Measurements from ENCODE around the gene PAPSS1.

GRCh38 chr4:107654694-107655093 lies 65.3 kb downstream of the PAPSS1 start:
- TF ChIP-seq CBFB (IDR thresholded peaks at IDR 0.05; ENCODE audit: low read depth): no peak
- TF ChIP-seq CHD2 (IDR thresholded peaks at IDR 0.05; ENCODE audit: borderline replicate concordance, low read depth, low read length): no peak
- no peak for TF ChIP-seq ESRRA (IDR thresholded peaks at IDR 0.05; ENCODE audit: low read length)
- TF ChIP-seq, protein P1, sequence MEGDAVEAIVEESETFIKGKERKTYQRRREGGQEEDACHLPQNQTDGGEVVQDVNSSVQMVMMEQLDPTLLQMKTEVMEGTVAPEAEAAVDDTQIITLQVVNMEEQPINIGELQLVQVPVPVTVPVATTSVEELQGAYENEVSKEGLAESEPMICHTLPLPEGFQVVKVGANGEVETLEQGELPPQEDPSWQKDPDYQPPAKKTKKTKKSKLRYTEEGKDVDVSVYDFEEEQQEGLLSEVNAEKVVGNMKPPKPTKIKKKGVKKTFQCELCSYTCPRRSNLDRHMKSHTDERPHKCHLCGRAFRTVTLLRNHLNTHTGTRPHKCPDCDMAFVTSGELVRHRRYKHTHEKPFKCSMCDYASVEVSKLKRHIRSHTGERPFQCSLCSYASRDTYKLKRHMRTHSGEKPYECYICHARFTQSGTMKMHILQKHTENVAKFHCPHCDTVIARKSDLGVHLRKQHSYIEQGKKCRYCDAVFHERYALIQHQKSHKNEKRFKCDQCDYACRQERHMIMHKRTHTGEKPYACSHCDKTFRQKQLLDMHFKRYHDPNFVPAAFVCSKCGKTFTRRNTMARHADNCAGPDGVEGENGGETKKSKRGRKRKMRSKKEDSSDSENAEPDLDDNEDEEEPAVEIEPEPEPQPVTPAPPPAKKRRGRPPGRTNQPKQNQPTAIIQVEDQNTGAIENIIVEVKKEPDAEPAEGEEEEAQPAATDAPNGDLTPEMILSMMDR (IDR thresholded peaks at IDR 0.05 in 2 of 3, conservative IDR thresholded peaks at IDR 0.05 in 1 of 3; ENCODE audit: control insufficient read depth in 2 of 3, extremely low read depth in 1 of 3, insufficient read depth in 1 of 3, low read depth in 3 of 3, low read length in 3 of 3): no peak
- no peak for TF ChIP-seq IRF4 (IDR thresholded peaks at IDR 0.05; ENCODE audit: low read depth, low read length)
- TF ChIP-seq ZNF384 (IDR thresholded peaks at IDR 0.05; ENCODE audit: borderline replicate concordance, low read depth, low read length): no peak
